GM23338 (cell line): Measurements from ENCODE around the gene PLEKHG5. TPM values are rescaled to one million over a fixed set of nuclear protein-coding genes. Genes with fewer than 3 reads are reported as not detected.
"Not testable (repeated sequence)": the region's sequence is repeated elsewhere in the genome, so short reads cannot be mapped to it uniquely, and the experiment has no call there.

Source experiments
- ATAC-seq: fragments of 200-7000 bp; cut with Tn5 transposase; 3 replicates; pipeline ENCODE4 v1.9.1; 2020
- DNase-seq: peaks from one replicate; pipeline ENCODE4 v3.0.0-alpha.2; 2015; ENCODE audit warnings: low spot score
- H2AFZ ChIP-seq: fragments of 200-600 bp; sonication (generic); 2 replicates; pipeline ENCODE4 v1.8.0; 2016; ENCODE audit warnings: antibody characterized with exemption, mild to moderate bottlenecking, moderate library complexity
- H3F3A ChIP-seq: fragments of 200-600 bp; sonication (generic); replicated peaks from 2 replicates; pipeline ENCODE4 v1.8.0; 2017; ENCODE audit warnings: antibody characterized with exemption, mixed run types, low read depth
- H3K27ac ChIP-seq: fragments of 200-600 bp; sonication (generic); 2 replicates; pipeline ENCODE4 v1.6.1; 2016; ENCODE audit warnings: low read depth
- H3K27me3 ChIP-seq: fragments of 200-600 bp; sonication (generic); 2 replicates; pipeline ENCODE4 v1.8.0; 2016; ENCODE audit warnings: mild to moderate bottlenecking, mixed run types, moderate library complexity; ENCODE audit not compliant: insufficient read depth
- H3K36me3 ChIP-seq: fragments of 200-600 bp; sonication (generic); 2 replicates; pipeline ENCODE4 v1.8.0; 2016; ENCODE audit warnings: mild to moderate bottlenecking; ENCODE audit not compliant: insufficient read depth
- H3K4me1 ChIP-seq: fragments of 200-600 bp; sonication (generic); 2 replicates; pipeline ENCODE4 v1.8.0; 2016; ENCODE audit warnings: mild to moderate bottlenecking, moderate library complexity; ENCODE audit not compliant: insufficient read depth
- H3K4me2 ChIP-seq: fragments of 200-600 bp; sonication (generic); 2 replicates; pipeline ENCODE4 v1.7.1; 2017; ENCODE audit warnings: mixed run types
- H3K4me3 ChIP-seq: fragments of 200-600 bp; sonication (generic); 2 replicates; pipeline ENCODE4 v1.6.1; 2016; ENCODE audit warnings: mixed run types
- H3K79me2 ChIP-seq: fragments of 200-600 bp; sonication (generic); replicated peaks from 2 replicates; pipeline ENCODE4 v1.8.0; 2017; ENCODE audit warnings: mild to moderate bottlenecking; ENCODE audit not compliant: insufficient read depth
- H3K9me2 ChIP-seq: fragments of 200-600 bp; sonication (generic); 2 replicates; pipeline ENCODE4 v1.8.0; 2017; ENCODE audit not compliant: insufficient read depth
- H4K20me1 ChIP-seq: fragments of 200-600 bp; sonication (generic); replicated peaks from 2 replicates; pipeline ENCODE4 v1.8.0; 2017; ENCODE audit warnings: mild to moderate bottlenecking; ENCODE audit not compliant: insufficient read depth
- H3K27ac Mint-ChIP-seq: 2 replicates; pipeline ENCODE4 v1.8.0; 2020; ENCODE audit warnings: inconsistent platforms, mild to moderate bottlenecking, moderate library complexity, mixed read lengths
- H3K27me3 Mint-ChIP-seq: 3 replicates; pipeline ENCODE4 v1.8.0; 2022; ENCODE audit warnings: low read depth, mild to moderate bottlenecking, moderate library complexity, mixed read lengths, inconsistent platforms; ENCODE audit not compliant: insufficient read depth, poor library complexity
- H3K36me3 Mint-ChIP-seq: 3 replicates; pipeline ENCODE4 v1.8.0; 2021; ENCODE audit warnings: low read depth, mild to moderate bottlenecking, inconsistent platforms, moderate library complexity, mixed read lengths
- H3K4me1 Mint-ChIP-seq: 3 replicates; pipeline ENCODE4 v1.8.0; 2020; ENCODE audit warnings: mild to moderate bottlenecking, inconsistent platforms, mixed read lengths
- H3K4me3 Mint-ChIP-seq: 3 replicates; pipeline ENCODE4 v1.8.0; 2021; ENCODE audit warnings: moderate library complexity, mild to moderate bottlenecking, inconsistent platforms, mixed read lengths
- H3K9me3 Mint-ChIP-seq: 3 replicates; pipeline ENCODE4 v1.8.0; 2020; ENCODE audit warnings: moderate library complexity, mild to moderate bottlenecking, inconsistent platforms, mixed read lengths
- JUNB ChIP-seq: IDR thresholded peaks from one replicate; pipeline ENCODE4 v1.6.1; 2016; ENCODE audit warnings: antibody characterized with exemption; ENCODE audit not compliant: unreplicated experiment
- POLR2AphosphoS5 ChIP-seq: IDR thresholded peaks from 2 replicates; pipeline ENCODE4 v1.6.1; 2016; ENCODE audit warnings: antibody characterized with exemption, low read depth
- polyA plus RNA-seq: library from polyadenylated mRNA; unstranded; fragments of >200 nt; fragmentation: Nextera tagmentation; extraction: Ambion mirVana; gene quantifications from 2 replicates; pipeline ENCODE4 v1.2.1, GENCODE V29; 2016
- total RNA-seq: library from RNA; depleted of rRNA; stranded (reverse); fragments of >200 nt; shearing (Covaris generic); gene quantifications from 2 replicates; pipeline ENCODE4 v1.2.3, GENCODE V29; 2014
- TF ChIP-seq, protein P1 (sequence below), 2 experiments: fragments of 200-600 bp in 1 of 2; sonication (generic) in 1 of 2; conservative IDR thresholded peaks; 2 replicates each; pipeline versions ENCODE4 v1.5.1 to v1.6.1; 2016 to 2017; ENCODE audit warnings: antibody characterized with exemption in 2 of 2, low read depth in 2 of 2, mild to moderate bottlenecking in 2 of 2, moderate library complexity in 1 of 2
- TF ChIP-seq, protein P2 (sequence below): fragments of 250-450 bp; sonication (Bioruptor Pico); IDR thresholded peaks from 2 replicates; pipeline ENCODE4 v1.5.0; 2020; ENCODE audit warnings: mild to moderate bottlenecking, moderate library complexity

PLEKHG5 gene
- total and polyA plus RNA-seq, 2 experiments from 2014 or later = 9.0 to 26.4 TPM

DNA sequence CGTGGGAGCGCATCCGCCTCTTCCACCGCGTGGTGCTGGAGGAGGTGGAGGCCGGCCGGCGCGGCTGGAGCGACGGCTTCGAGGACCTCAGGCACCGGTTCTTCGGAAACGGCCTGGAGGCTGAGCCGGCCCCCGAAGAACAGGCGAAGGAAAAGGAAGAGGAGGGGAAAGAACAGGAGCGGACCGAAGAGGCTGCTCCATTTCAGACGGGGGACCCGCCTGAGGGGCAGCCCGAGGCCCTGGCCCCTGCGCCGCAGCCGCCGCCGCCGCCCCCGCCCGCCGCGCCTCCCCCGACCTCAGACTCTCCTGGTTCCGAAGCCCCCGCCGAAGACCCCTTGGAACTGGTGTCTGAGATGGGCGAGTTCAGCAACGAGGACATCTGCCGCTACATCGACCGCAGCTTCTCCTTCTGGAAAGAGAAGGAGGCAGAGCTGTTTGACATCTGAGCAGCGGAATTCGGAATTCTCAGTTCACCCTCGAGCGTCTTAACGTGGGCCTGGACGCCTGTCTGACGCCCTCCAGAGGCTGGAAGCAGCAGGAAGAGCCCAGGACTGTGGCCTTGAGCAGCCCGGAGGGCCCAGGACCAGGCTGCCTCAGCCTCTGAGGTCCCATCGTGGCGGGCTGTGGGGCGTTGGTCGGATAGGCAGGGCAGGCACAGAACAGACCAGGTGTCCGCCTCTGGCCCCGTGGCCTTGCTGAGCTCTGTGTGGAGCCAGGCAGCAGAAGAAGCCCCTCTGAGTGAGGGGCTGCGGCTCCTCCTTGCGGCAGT, 35.5 kb downstream of the PLEKHG5 start:
- not testable (repeated sequence) for H3K36me3 Mint-ChIP-seq, H3K4me1 ChIP-seq, H3K27ac Mint-ChIP-seq, H3K9me3 Mint-ChIP-seq, H3K4me3 Mint-ChIP-seq, H3K9me2 ChIP-seq, H3K27ac ChIP-seq, H3K79me2 ChIP-seq, H3K36me3 ChIP-seq, H4K20me1 ChIP-seq
- Histone ChIP-seq H3K4me2 (peak overlapping the region; percentile 70), H3K4me3 (peak overlapping the region; percentile 45; the same call in 1 of the 2 replicates), H2AFZ (peak overlapping the region; percentile 69; the same call in 1 of the 2 replicates), H3K27me3 (peaks cover 38% of the 10 kb centered on the region), H3F3A (peaks cover 11% of the 10 kb centered on the region; the same call in 1 of the 2 replicates)
- H3K27me3 Mint-ChIP-seq = peaks cover 37% of the 10 kb centered on the region
- ATAC-seq = peak; percentile 13
- TF ChIP-seq, protein P1, sequence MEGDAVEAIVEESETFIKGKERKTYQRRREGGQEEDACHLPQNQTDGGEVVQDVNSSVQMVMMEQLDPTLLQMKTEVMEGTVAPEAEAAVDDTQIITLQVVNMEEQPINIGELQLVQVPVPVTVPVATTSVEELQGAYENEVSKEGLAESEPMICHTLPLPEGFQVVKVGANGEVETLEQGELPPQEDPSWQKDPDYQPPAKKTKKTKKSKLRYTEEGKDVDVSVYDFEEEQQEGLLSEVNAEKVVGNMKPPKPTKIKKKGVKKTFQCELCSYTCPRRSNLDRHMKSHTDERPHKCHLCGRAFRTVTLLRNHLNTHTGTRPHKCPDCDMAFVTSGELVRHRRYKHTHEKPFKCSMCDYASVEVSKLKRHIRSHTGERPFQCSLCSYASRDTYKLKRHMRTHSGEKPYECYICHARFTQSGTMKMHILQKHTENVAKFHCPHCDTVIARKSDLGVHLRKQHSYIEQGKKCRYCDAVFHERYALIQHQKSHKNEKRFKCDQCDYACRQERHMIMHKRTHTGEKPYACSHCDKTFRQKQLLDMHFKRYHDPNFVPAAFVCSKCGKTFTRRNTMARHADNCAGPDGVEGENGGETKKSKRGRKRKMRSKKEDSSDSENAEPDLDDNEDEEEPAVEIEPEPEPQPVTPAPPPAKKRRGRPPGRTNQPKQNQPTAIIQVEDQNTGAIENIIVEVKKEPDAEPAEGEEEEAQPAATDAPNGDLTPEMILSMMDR (conservative IDR thresholded peaks at IDR 0.05; ENCODE audit: low read depth in 2 of 2) = peak; percentile 30 to 49; a peak in 3 of 4 replicates
- DNase-seq = peak; percentile 55
- H3K4me1 Mint-ChIP-seq = peaks cover 31% of the 10 kb centered on the region

DNA sequence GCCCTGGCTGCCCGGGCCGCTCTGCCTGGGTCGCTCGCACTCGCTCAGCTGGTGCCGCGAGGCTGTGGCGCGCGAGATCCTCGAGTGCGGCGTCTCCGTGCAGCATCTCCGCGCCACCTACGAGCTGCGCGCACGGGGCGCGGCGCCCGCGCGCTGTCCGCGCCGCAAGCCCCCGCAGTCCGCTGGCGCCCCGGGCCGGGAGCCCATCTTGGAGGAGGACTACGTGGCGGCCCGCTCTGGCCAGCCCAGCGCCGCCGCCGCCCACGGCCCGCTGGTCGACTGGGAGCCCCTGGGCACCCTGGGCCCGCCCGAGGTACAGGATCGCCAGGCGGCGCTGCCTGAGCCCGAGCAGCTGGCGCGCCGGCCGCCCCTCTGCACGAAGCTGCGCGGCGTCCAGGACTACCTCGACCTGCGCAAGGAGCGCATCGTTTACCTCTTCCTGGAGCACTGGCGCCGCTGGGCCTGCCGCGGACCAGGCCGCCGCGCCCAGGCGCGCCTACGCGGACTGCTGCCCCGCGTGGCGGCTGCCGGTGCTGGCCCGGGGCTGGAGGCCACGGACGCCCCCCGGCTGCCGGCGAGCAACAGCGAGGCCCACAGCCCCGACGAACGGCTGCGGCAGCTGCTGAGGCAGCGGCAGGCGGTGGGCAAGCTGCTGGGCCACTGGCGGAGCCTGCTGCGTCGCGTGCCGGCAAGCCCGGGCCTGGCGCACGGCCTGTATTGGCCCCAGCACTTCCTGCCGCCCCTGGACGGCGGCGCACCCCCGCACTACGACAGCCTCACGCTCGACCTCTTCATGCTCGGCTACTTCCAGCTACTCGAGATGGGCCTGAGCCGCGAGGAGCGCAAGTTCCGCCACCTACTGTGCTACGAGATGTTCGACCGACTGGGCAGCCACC, 36.4 kb downstream of the PLEKHG5 start:
- H4K20me1 ChIP-seq = no peaks in the 10 kb centered on the region
- DNase-seq (peak; percentile 76), ATAC-seq (peak; percentile 41)
- H2AFZ ChIP-seq = peak overlapping the region; percentile 69; the same call in 1 of the 2 replicates
- no peaks in the 10 kb centered on the region for H3K79me2 ChIP-seq
- Mint-ChIP-seq H3K4me1 (peaks cover 30% of the 10 kb centered on the region), H3K36me3 (peaks cover 8% of the 10 kb centered on the region; the same call in 2 of the 3 replicates), H3K27me3 (peaks cover 40% of the 10 kb centered on the region), H3K27ac (no peak overlapping the region), H3K9me3 (no peaks in the 10 kb centered on the region), H3K4me3 (no peak overlapping the region)
- H3K4me2 ChIP-seq = peak overlapping the region; percentile 70
- H3K4me3 ChIP-seq = peak overlapping the region; percentile 45; the same call in 1 of the 2 replicates
- H3K27me3 ChIP-seq = peaks cover 38% of the 10 kb centered on the region
- H3K4me1 ChIP-seq = peaks cover under 1% of the 10 kb centered on the region; the same call in 1 of the 2 replicates
- H3K36me3 ChIP-seq = no peaks in the 10 kb centered on the region
- no peak for TF ChIP-seq JUNB
- TF ChIP-seq, protein P1 (conservative IDR thresholded peaks at IDR 0.05; ENCODE audit: low read depth in 2 of 2) = peak; percentile 17 to 38; a peak in 1 of 4 replicates
- TF ChIP-seq, protein P2, sequence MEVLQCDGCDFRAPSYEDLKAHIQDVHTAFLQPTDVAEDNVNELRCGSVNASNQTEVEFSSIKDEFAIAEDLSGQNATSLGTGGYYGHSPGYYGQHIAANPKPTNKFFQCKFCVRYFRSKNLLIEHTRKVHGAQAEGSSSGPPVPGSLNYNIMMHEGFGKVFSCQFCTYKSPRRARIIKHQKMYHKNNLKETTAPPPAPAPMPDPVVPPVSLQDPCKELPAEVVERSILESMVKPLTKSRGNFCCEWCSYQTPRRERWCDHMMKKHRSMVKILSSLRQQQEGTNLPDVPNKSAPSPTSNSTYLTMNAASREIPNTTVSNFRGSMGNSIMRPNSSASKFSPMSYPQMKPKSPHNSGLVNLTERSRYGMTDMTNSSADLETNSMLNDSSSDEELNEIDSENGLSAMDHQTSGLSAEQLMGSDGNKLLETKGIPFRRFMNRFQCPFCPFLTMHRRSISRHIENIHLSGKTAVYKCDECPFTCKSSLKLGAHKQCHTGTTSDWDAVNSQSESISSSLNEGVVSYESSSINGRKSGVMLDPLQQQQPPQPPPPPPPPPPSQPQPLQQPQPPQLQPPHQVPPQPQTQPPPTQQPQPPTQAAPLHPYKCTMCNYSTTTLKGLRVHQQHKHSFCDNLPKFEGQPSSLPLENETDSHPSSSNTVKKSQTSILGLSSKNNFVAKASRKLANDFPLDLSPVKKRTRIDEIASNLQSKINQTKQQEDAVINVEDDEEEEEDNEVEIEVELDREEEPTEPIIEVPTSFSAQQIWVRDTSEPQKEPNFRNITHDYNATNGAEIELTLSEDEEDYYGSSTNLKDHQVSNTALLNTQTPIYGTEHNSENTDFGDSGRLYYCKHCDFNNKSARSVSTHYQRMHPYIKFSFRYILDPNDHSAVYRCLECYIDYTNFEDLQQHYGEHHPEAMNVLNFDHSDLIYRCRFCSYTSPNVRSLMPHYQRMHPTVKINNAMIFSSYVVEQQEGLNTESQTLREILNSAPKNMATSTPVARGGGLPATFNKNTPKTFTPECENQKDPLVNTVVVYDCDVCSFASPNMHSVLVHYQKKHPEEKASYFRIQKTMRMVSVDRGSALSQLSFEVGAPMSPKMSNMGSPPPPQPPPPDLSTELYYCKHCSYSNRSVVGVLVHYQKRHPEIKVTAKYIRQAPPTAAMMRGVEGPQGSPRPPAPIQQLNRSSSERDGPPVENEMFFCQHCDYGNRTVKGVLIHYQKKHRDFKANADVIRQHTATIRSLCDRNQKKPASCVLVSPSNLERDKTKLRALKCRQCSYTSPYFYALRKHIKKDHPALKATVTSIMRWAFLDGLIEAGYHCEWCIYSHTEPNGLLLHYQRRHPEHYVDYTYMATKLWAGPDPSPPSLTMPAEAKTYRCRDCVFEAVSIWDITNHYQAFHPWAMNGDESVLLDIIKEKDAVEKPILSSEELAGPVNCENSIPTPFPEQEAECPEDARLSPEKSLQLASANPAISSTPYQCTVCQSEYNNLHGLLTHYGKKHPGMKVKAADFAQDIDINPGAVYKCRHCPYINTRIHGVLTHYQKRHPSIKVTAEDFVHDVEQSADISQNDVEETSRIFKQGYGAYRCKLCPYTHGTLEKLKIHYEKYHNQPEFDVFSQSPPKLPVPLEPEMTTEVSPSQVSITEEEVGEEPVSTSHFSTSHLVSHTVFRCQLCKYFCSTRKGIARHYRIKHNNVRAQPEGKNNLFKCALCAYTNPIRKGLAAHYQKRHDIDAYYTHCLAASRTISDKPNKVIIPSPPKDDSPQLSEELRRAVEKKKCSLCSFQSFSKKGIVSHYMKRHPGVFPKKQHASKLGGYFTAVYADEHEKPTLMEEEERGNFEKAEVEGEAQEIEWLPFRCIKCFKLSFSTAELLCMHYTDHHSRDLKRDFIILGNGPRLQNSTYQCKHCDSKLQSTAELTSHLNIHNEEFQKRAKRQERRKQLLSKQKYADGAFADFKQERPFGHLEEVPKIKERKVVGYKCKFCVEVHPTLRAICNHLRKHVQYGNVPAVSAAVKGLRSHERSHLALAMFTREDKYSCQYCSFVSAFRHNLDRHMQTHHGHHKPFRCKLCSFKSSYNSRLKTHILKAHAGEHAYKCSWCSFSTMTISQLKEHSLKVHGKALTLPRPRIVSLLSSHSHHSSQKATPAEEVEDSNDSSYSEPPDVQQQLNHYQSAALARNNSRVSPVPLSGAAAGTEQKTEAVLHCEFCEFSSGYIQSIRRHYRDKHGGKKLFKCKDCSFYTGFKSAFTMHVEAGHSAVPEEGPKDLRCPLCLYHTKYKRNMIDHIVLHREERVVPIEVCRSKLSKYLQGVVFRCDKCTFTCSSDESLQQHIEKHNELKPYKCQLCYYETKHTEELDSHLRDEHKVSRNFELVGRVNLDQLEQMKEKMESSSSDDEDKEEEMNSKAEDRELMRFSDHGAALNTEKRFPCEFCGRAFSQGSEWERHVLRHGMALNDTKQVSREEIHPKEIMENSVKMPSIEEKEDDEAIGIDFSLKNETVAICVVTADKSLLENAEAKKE = no peak
- TF ChIP-seq POLR2AphosphoS5 = peak; percentile 36; the same call in 1 of the 2 replicates
- H3K27ac ChIP-seq = no peak overlapping the region
- H3K9me2 ChIP-seq = no peaks in the 10 kb centered on the region
- peaks cover 9% of the 10 kb centered on the region; the same call in 1 of the 2 replicates for H3F3A ChIP-seq
